Measurements from ENCODE around the gene ARHGAP23. TPM values are rescaled to one million over a fixed set of nuclear protein-coding genes. Genes with fewer than 3 reads are reported as not detected.

The ARHGAP23 gene
- total RNA-seq, 1 donor from 2014 or later = 63.4 TPM

Other genes starting within 250 kb of the ARHGAP23 start
- gene TBC1D3, start 235.9 kb upstream of the ARHGAP23 start, total RNA-seq = not detected
- gene MRPL45, start 131.3 kb upstream of the ARHGAP23 start, total RNA-seq = 21.7 TPM
- gene GPR179, start 84.5 kb upstream of the ARHGAP23 start, total RNA-seq = not detected
- 14.5 TPM for gene SOCS7, start 76.6 kb upstream of the ARHGAP23 start, total RNA-seq
- gene SRCIN1, start 177.5 kb downstream of the ARHGAP23 start, total RNA-seq = 10.1 TPM
- 2.5 TPM for gene EPOP, start 246.5 kb downstream of the ARHGAP23 start, total RNA-seq